GM19193 (cell line): ENCODE measurements around the gene JOSD1.

ENCODE experiments used
- POLR2A ChIP-seq: IDR thresholded peaks from 4 replicates; pipeline ENCODE4 v1.6.1; 2011; ENCODE audit not compliant: insufficient read depth, insufficient read length; ENCODE audit errors: extremely low read depth

Gene JOSD1

GRCh38 chr22:38727123-38727522 lies 26.4 kb upstream of the JOSD1 start:
- TF ChIP-seq POLR2A, result no peak

- TF ChIP-seq POLR2A, result no peak
Measured at GRCh38 chr22:38725900-38726655, 25.3 kb upstream of the JOSD1 start.

GRCh38 chr22:38724926-38725571 lies 24.3 kb upstream of the JOSD1 start:
- TF ChIP-seq POLR2A, result no peak

DNA sequence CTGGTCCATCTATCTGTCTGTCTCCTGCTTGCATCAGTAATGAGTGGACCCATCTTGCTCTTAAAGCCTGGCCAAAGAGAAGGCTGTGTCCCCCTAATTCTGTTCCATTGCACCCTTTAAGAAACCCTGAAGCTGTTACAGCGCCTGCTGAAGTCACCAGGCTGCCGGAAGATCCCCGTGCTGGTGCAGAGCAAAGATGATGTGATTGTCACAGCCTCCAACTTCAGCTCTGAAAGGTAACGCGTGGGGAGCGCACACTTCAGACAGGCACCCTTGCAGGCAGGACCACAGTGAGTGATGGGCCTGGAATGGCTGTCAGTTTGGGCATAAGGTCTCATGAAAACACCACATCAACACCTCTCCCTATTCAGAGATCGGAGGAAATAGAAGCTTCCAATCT lies 23.4 kb upstream of the JOSD1 start:
- no peak for TF ChIP-seq POLR2A

- no peak for TF ChIP-seq POLR2A
Measured at GRCh38 chr22:38721551-38721950, 20.8 kb upstream of the JOSD1 start.

DNA sequence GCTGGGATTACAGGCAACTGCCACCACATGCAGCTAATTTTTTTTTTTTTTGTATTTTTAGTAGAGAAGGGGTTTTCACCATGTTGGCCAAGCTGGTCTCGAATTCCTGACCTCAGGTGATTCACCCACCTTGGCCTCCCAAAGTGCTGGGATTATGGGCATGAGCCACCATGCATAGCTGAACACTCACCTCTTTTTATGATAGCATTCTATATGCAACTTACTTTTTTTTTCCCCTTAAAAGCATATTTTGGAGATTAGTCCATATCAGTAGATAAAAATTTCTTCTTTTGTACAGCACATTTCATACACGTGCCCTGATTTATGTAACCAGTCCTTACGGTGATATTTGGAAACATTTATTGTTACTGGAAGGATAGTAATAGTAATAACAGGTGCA lies 19.6 kb upstream of the JOSD1 start:
- TF ChIP-seq POLR2A, result no peak

DNA sequence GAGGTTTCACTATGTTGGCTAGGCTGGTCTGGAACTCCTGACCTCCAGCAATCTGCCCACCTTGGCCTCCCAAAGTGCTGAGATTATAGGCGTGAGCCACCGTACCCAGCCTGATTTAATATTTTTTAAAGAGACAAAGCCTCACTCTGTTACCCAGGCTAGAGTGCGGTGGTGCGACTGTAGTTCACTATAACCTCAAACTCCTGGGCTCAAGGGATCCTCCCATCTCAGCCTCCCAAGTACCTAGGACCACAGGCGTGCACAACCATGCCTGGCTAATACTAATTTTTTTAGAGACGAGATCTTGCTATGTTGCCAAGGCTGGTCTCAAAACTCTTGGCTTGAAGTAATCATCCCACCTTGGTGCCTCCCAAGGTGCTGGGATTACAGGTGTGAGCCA lies 18.5 kb upstream of the JOSD1 start:
- TF ChIP-seq POLR2A, result no peak

GRCh38 chr22:38718414-38718813 lies 17.7 kb upstream of the JOSD1 start:
- no peak for TF ChIP-seq POLR2A

DNA sequence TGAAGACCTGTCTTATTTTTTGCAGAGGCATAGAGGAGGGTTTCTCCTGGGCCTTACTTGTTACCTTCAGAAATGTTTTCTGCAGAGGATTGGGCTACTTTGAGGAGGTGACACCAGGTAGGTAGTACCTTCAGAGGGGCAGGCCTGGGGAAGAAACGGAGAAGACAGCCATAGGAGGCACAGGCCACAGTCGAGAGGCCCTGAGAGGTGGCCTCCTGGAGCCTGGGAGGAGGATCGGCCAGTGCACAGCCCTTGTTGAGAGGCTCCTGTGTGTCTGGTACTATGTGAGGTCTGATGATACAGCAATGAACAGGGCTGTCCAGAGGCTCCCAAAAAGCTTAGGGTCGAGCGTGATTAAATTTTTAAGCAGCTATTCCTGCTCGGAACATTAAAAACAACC lies 16.5 kb upstream of the JOSD1 start:
- no peak for TF ChIP-seq POLR2A

DNA sequence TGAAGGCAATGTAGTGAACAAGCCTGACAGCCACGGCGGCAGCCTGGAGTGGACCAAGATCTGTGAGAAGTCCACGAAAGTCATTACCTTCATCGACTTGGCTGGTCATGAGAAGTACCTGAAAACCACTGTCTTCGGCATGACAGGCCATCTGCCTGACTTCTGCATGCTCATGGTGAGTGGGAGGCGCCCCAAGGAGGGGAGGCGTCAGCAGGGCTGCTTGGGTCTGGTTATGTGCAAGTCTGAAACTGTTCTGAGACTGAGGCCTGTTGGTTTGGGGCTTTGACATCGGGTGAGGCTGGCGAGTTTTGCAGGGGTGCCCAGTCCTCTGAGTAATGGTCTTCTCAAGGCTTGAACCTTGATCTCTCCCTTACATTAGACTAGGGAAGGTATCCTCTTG lies 16.1 kb upstream of the JOSD1 start:
- TF ChIP-seq POLR2A, result no peak

DNA sequence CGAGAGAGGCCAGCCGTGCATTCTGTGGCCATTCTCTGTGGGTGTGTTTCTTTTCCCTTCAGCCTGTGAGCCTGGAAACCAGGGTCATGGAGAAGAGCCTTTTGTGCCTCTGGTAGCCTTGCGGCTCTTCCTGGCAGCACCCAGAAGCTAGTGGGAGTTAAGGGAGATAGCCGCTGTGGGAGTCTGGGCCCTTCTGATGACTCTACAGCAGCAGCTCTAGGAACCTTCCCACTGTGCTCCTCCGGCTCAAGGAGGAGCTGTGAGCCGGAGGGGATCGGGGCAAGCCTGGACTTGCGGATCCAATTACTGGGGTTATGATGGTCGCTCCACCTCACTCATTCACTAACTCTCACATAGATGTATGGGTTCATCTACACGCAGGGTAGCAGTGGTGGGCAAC lies 15.5 kb upstream of the JOSD1 start:
- TF ChIP-seq POLR2A, result no peak

DNA sequence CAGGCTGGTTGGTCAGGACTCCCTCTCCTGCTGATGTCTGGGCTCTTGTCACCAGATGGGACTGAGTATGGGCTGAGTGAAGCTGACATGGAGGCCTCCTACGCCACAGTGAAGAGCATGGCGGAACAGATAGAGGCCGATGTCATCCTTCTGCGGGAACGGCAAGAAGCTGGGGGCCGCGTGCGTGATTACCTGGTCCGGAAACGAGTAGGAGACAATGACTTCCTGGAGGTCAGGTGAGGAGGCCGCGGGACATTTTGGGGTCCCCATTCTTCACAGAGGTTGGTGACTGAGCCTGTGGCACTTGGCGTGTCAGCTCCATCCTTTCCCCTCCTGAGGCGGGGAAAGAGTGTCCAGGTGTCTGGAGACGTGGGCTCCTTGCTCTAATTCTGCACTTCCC lies 15.1 kb upstream of the JOSD1 start:
- TF ChIP-seq POLR2A, result no peak

DNA sequence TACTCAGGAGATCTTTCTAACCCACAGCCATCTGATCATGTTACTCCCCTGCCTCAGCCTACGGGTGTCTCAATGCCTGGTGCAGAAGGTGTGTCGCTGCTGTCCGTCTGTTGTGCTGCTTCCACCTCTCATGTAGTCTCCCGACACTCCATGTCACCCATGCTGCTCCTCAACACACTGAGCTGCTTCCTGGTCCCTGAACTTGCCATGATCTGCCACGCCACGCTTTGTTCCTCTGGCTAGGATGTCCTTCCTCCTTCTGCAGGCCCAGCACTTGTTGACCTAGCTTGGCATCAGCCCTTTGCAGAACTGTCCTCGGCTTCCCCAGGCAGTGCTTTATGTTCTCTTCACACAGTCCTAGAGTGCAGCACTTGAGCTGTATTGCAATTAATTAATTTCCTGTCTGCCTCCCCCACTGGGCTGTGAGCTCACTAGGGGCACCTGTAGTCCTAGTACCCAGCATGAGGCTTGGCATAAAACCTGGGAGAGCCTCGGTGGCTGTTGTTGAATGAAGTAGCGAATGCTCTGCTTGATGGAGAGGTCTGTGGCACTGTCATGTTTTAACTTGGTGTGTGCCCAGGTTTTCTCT lies 14.5 kb upstream of the JOSD1 start:
- TF ChIP-seq POLR2A, result no peak

GRCh38 chr22:38713921-38714320 lies 13.2 kb upstream of the JOSD1 start:
- TF ChIP-seq POLR2A, result no peak

GRCh38 chr22:38712486-38713207 lies 11.9 kb upstream of the JOSD1 start:
- TF ChIP-seq POLR2A, result no peak
